ENCODE measurements around the gene CAPN10.

DNA sequence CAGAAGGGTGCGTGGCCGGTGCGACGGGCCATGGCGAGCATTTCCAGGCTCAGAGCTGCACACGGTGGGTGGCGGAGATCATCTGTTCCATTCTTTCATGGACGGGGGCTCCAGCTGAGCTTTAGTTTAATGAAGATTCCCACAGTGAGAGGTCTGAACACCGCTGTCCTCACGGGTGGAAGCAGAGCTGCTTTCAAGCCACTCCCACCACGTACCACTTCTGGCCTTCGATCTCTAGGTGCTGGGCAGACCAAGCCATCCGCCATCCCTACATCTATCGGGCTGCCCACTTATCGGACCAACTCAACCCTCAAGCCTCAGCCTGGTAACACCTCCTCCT, 57.2 kb downstream of the CAPN10 start:
- TF ChIP-seq, protein P1, sequence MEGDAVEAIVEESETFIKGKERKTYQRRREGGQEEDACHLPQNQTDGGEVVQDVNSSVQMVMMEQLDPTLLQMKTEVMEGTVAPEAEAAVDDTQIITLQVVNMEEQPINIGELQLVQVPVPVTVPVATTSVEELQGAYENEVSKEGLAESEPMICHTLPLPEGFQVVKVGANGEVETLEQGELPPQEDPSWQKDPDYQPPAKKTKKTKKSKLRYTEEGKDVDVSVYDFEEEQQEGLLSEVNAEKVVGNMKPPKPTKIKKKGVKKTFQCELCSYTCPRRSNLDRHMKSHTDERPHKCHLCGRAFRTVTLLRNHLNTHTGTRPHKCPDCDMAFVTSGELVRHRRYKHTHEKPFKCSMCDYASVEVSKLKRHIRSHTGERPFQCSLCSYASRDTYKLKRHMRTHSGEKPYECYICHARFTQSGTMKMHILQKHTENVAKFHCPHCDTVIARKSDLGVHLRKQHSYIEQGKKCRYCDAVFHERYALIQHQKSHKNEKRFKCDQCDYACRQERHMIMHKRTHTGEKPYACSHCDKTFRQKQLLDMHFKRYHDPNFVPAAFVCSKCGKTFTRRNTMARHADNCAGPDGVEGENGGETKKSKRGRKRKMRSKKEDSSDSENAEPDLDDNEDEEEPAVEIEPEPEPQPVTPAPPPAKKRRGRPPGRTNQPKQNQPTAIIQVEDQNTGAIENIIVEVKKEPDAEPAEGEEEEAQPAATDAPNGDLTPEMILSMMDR (IDR thresholded peaks at IDR 0.05; ENCODE audit: poor library complexity): no peak
- no peak for TF ChIP-seq EZH2phosphoT487 (IDR thresholded peaks at IDR 0.05; ENCODE audit: low read depth, severe bottlenecking, unreplicated experiment)
